NCI-H1694 (cell line): ENCODE measurements around the gene RAD54L.
"Not testable (repeated sequence)": the region's sequence is repeated elsewhere in the genome, so short reads cannot be mapped to it uniquely, and the experiment has no call there.

Experiments used
- DNase-seq: peaks from one replicate; lab custom pipeline; 2025; lab: John Stamatoyannopoulos, UW

The RAD54L gene

GRCh38 chr1:46319960-46320914 is 72.7 kb downstream of the RAD54L start:
- DNase-seq: not testable (repeated sequence)

GRCh38 chr1:46322191-46322590 is 74.6 kb downstream of the RAD54L start:
- DNase-seq: not testable (repeated sequence)

GRCh38 chr1:46325285-46326076 is 77.9 kb downstream of the RAD54L start:
- DNase-seq: not testable (repeated sequence)
